A549 (cell line): Measurements from ENCODE around the gene ESYT2. TPM values are rescaled to one million over a fixed set of nuclear protein-coding genes. Genes with fewer than 3 reads are reported as not detected.

Experiments
- CBX2 ChIP-seq: fragments of 200-600 bp; sonication (generic); IDR thresholded peaks from 2 replicates; pipeline ENCODE4 v1.6.1; 2016; ENCODE audit warnings: low read depth, mild to moderate bottlenecking, borderline replicate concordance
- CBX8 ChIP-seq: fragments of 200-600 bp; sonication (generic); IDR thresholded peaks from 2 replicates; pipeline ENCODE4 v1.6.1; 2016
- CEBPB ChIP-seq, 2 experiments: fragments of >200 bp in 1 of 2; sonication (Bioruptor Twin) in 1 of 2; formaldehyde crosslinking in 1 of 2; IDR thresholded peaks; 2 replicates each; pipeline ENCODE4 v1.6.1; 2012 to 2016
- EHF ChIP-seq: fragments of 250-450 bp; sonication (Bioruptor Pico); IDR thresholded peaks from 2 replicates; pipeline ENCODE4 v1.5.0; 2020; ENCODE audit warnings: mild to moderate bottlenecking
- EHMT2 ChIP-seq: fragments of 200-600 bp; sonication (generic); IDR thresholded peaks from 2 replicates; pipeline ENCODE4 v1.6.1; 2016; ENCODE audit warnings: antibody characterized with exemption, low read depth, mild to moderate bottlenecking, moderate library complexity
- ELK1 ChIP-seq: fragments of 150-350 bp; IDR thresholded peaks from 2 replicates; pipeline ENCODE4 v1.6.1; 2014; ENCODE audit warnings: low read depth, mild to moderate bottlenecking, low read length
- EP300 ChIP-seq, 2 experiments: fragments of >200 bp; sonication (Bioruptor Twin); formaldehyde crosslinking; IDR thresholded peaks; 2 replicates in 1 of 2; 3 replicates in 1 of 2; pipeline ENCODE4 v1.6.1; 2016 to 2017
- ESRRA ChIP-seq: fragments of 150-350 bp; IDR thresholded peaks from 2 replicates; pipeline ENCODE4 v1.6.1; 2014; ENCODE audit warnings: mild to moderate bottlenecking, low read length, borderline replicate concordance
- FOSB ChIP-seq: fragments of 250-450 bp; sonication (Bioruptor Pico); IDR thresholded peaks from 2 replicates; pipeline ENCODE4 v1.5.0; 2020; ENCODE audit warnings: mild to moderate bottlenecking, moderate library complexity
- FOXS1 ChIP-seq: fragments of 250-450 bp; sonication (Bioruptor Pico); IDR thresholded peaks from 2 replicates; pipeline ENCODE4 v1.5.0; 2020; ENCODE audit warnings: mild to moderate bottlenecking, moderate library complexity
- HDAC2 ChIP-seq: fragments of 200-600 bp; sonication (generic); IDR thresholded peaks from 2 replicates; pipeline ENCODE4 v1.6.1; 2016
- JUN ChIP-seq, 2 experiments: fragments of >200 bp; sonication (Bioruptor Twin); formaldehyde crosslinking; IDR thresholded peaks; 2 replicates in 1 of 2; 3 replicates in 1 of 2; pipeline ENCODE4 v1.6.1; 2016 to 2017
- KDM1A ChIP-seq: fragments of 200-600 bp; sonication (generic); IDR thresholded peaks from 2 replicates; pipeline ENCODE4 v1.6.1; 2016; ENCODE audit warnings: low read depth, mild to moderate bottlenecking
- KDM5A ChIP-seq: fragments of 200-600 bp; sonication (generic); IDR thresholded peaks from 2 replicates; pipeline ENCODE4 v1.6.1; 2016; ENCODE audit warnings: antibody characterized with exemption, mild to moderate bottlenecking
- MAFK ChIP-seq: fragments of 450-650 bp; IDR thresholded peaks from 2 replicates; pipeline ENCODE4 v1.6.1; 2014; ENCODE audit not compliant: partially characterized antibody
- MAX ChIP-seq: IDR thresholded peaks from 2 replicates; pipeline ENCODE4 v1.6.1; 2012
- NFE2L2 ChIP-seq: fragments of 150-350 bp; conservative IDR thresholded peaks from 2 replicates; pipeline ENCODE4 v1.6.1; 2014; ENCODE audit warnings: low read length
- NPAS2 ChIP-seq: fragments of 250-450 bp; sonication (Bioruptor Pico); IDR thresholded peaks from 2 replicates; pipeline ENCODE4 v1.8.0; 2022; ENCODE audit warnings: mild to moderate bottlenecking, moderate library complexity, borderline replicate concordance
- NR3C1 ChIP-seq: fragments of >200 bp; sonication (Bioruptor Twin); formaldehyde crosslinking; IDR thresholded peaks from 3 replicates; pipeline ENCODE4 v1.6.1; 2017
- PHF8 ChIP-seq: fragments of 200-600 bp; sonication (generic); IDR thresholded peaks from 2 replicates; pipeline ENCODE4 v1.6.1; 2016; ENCODE audit warnings: low read depth, mild to moderate bottlenecking, antibody characterized with exemption, moderate library complexity, borderline replicate concordance
- POLR2A ChIP-seq: IDR thresholded peaks from 2 replicates; pipeline ENCODE4 v1.6.1; 2012; ENCODE audit warnings: mild to moderate bottlenecking, low read length
- REST ChIP-seq: fragments of 200-600 bp; sonication (generic); IDR thresholded peaks from 2 replicates; pipeline ENCODE4 v1.6.1; 2016; ENCODE audit warnings: antibody characterized with exemption, mild to moderate bottlenecking, moderate library complexity
- SMC3 ChIP-seq: fragments of >200 bp; sonication (Bioruptor Twin); formaldehyde crosslinking; IDR thresholded peaks from 3 replicates; pipeline ENCODE4 v1.6.1; 2018; ENCODE audit warnings: inconsistent platforms
- SREBF2 ChIP-seq: fragments of 450-650 bp; IDR thresholded peaks from 2 replicates; pipeline ENCODE4 v1.6.1; 2014; ENCODE audit warnings: mild to moderate bottlenecking, moderate library complexity
- TP53 ChIP-seq: fragments of 250-450 bp; sonication (Bioruptor Pico); IDR thresholded peaks from 2 replicates; pipeline ENCODE4 v1.5.0; 2021; ENCODE audit warnings: mild to moderate bottlenecking, moderate library complexity
- ZC3H11A ChIP-seq: fragments of 450-650 bp; IDR thresholded peaks from 2 replicates; pipeline ENCODE4 v1.6.1; 2014; ENCODE audit warnings: antibody characterized with exemption, mild to moderate bottlenecking
- ZFP36 ChIP-seq: fragments of 450-650 bp; IDR thresholded peaks from 2 replicates; pipeline ENCODE4 v1.6.1; 2014; ENCODE audit warnings: borderline replicate concordance; ENCODE audit not compliant: partially characterized antibody
- polyA plus RNA-seq, 4 experiments: library from polyadenylated mRNA; depleted of rRNA in 3 of 4; stranded (reverse); fragments of >200 nt; fragmentation: RNase III in 1 of 4; extraction: RNeasy Plus Mini Kit Qiagen cat#74134 plus additional on column Dnase treatment in 1 of 4; gene quantifications; 2 replicates in 3 of 4; 3 replicates in 1 of 4; pipeline ENCODE4 v1.2.3, GENCODE V29; 2011 to 2017
- TF ChIP-seq, protein P1 (sequence below): fragments of 450-650 bp; IDR thresholded peaks from 2 replicates; pipeline ENCODE4 v1.6.1; 2014; ENCODE audit warnings: antibody characterized with exemption
- TF ChIP-seq, protein P2 (sequence below): fragments of 250-450 bp; sonication (Bioruptor Pico); IDR thresholded peaks from 2 replicates; pipeline ENCODE4 v1.5.0; 2021; ENCODE audit warnings: mild to moderate bottlenecking, moderate library complexity, borderline replicate concordance
- TF ChIP-seq, protein P3 (sequence below): fragments of >200 bp; sonication (Bioruptor Twin); formaldehyde crosslinking; IDR thresholded peaks from 3 replicates; pipeline ENCODE4 v1.6.1; 2016
- TF ChIP-seq, protein P4 (sequence below): IDR thresholded peaks from 2 replicates; pipeline ENCODE4 v1.6.1; 2012
- TF ChIP-seq, protein P5 (sequence below): IDR thresholded peaks from 2 replicates; pipeline ENCODE4 v1.6.1; 2012; ENCODE audit warnings: low read depth, borderline replicate concordance

ESYT2 gene
- polyA plus RNA-seq, 2 of the 4 experiments (the other 2 are of a cell fraction) = 45.8 to 77.0 TPM

DNA sequence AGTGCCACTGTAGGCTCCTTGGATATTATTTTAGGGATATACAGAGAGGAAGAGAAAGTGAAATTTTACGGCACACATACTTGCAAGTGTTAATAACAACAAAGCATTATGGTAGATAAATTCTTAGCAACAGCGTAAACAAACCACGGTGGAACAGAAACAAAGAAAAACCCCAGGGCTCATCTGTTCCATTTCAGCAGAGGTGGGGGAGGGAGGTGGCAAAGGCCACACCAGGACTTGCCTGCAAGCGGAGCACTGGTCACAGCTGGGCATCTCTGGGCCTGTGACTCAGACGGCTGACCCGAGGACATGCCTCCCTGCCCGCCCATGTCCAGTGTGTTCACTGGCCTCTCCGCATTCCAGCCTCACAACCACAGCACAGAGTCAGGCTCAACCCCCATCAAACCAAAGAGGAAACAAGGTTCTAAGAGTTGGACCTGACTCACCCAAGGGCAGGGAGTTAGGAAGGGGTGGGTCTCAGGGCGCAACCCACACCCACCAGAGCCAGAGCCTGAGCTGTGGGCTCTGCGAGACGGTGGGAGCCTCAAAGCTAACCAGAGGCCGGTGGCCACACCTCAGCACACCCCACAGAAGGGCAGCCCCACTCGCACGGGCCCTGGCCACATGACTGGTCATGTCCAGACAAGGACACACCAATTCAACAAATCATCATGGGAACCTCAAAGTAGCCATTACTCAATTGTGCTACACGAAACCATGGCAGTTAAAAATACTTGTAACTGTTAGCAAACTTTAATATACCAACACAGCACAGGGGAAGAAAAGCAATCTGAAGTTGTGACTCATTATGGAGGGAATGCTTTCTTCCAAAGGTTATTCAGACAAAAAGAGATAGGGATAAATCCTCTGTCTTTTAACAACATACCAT lies 10.7 kb downstream of the ESYT2 start (continued):
- TF ChIP-seq KDM1A = no peak
- TF ChIP-seq SMC3 = peak; percentile 37; the same call in 1 of the 3 replicates
- TF ChIP-seq ZC3H11A = no peak
- TF ChIP-seq, protein P1, sequence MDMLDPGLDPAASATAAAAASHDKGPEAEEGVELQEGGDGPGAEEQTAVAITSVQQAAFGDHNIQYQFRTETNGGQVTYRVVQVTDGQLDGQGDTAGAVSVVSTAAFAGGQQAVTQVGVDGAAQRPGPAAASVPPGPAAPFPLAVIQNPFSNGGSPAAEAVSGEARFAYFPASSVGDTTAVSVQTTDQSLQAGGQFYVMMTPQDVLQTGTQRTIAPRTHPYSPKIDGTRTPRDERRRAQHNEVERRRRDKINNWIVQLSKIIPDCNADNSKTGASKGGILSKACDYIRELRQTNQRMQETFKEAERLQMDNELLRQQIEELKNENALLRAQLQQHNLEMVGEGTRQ = peak; percentile 74
- no peak for TF ChIP-seq REST
- no peak for TF ChIP-seq SREBF2
- TF ChIP-seq JUN (IDR thresholded peaks at IDR 0.05) = peak; percentile 60 to 91; a peak in 4 of 5 replicates
- TF ChIP-seq TP53 (CRISPR knock-in tag) = no peak
- TF ChIP-seq ZFP36 = no peak
- TF ChIP-seq NR3C1 = no peak
- no peak for TF ChIP-seq HDAC2
- peak; percentile 90 for TF ChIP-seq MAX
- no peak for TF ChIP-seq NFE2L2
- no peak for TF ChIP-seq ESRRA
- peak; percentile 23; the same call in 1 of the 2 replicates for TF ChIP-seq NPAS2
- TF ChIP-seq, protein P2, sequence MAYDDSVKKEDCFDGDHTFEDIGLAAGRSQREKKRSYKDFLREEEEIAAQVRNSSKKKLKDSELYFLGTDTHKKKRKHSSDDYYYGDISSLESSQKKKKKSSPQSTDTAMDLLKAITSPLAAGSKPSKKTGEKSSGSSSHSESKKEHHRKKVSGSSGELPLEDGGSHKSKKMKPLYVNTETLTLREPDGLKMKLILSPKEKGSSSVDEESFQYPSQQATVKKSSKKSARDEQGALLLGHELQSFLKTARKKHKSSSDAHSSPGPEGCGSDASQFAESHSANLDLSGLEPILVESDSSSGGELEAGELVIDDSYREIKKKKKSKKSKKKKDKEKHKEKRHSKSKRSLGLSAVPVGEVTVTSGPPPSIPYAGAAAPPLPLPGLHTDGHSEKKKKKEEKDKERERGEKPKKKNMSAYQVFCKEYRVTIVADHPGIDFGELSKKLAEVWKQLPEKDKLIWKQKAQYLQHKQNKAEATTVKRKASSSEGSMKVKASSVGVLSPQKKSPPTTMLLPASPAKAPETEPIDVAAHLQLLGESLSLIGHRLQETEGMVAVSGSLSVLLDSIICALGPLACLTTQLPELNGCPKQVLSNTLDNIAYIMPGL (CRISPR knock-in tag) = no peak
- TF ChIP-seq EP300 (IDR thresholded peaks at IDR 0.05) = peak in 1 of 2 experiments; percentile 26; a peak in 2 of 5 replicates
- TF ChIP-seq FOXS1 (CRISPR knock-in tag) = peak; percentile 4; the same call in 1 of the 2 replicates
- TF ChIP-seq POLR2A = peak; percentile 26; the same call in 1 of the 2 replicates
- TF ChIP-seq FOSB (CRISPR knock-in tag) = no peak
- peak; percentile 45 to 76; a peak in 3 of 4 replicates for TF ChIP-seq CEBPB (IDR thresholded peaks at IDR 0.05)
- TF ChIP-seq, protein P3, sequence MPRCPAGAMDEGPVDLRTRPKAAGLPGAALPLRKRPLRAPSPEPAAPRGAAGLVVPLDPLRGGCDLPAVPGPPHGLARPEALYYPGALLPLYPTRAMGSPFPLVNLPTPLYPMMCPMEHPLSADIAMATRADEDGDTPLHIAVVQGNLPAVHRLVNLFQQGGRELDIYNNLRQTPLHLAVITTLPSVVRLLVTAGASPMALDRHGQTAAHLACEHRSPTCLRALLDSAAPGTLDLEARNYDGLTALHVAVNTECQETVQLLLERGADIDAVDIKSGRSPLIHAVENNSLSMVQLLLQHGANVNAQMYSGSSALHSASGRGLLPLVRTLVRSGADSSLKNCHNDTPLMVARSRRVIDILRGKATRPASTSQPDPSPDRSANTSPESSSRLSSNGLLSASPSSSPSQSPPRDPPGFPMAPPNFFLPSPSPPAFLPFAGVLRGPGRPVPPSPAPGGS = 0 out of 3 replicates have a peak, but pooled peaks have one; percentile 61
- TF ChIP-seq ELK1 = no peak
- no peak for TF ChIP-seq CBX8
- TF ChIP-seq, protein P4, sequence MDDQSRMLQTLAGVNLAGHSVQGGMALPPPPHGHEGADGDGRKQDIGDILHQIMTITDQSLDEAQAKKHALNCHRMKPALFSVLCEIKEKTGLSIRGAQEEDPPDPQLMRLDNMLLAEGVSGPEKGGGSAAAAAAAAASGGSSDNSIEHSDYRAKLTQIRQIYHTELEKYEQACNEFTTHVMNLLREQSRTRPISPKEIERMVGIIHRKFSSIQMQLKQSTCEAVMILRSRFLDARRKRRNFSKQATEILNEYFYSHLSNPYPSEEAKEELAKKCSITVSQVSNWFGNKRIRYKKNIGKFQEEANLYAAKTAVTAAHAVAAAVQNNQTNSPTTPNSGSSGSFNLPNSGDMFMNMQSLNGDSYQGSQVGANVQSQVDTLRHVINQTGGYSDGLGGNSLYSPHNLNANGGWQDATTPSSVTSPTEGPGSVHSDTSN = peak; percentile 82; the same call in 1 of the 2 replicates
- no peak for TF ChIP-seq CBX2
- no peak for TF ChIP-seq KDM5A
- TF ChIP-seq PHF8 = no peak
- TF ChIP-seq, protein P5, sequence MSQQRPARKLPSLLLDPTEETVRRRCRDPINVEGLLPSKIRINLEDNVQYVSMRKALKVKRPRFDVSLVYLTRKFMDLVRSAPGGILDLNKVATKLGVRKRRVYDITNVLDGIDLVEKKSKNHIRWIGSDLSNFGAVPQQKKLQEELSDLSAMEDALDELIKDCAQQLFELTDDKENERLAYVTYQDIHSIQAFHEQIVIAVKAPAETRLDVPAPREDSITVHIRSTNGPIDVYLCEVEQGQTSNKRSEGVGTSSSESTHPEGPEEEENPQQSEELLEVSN = no peak; the same call in 1 of the 2 replicates
- no peak for TF ChIP-seq EHF (CRISPR knock-in tag)
- TF ChIP-seq EHMT2 = no peak
- TF ChIP-seq MAFK = peak; percentile 2
